Transverse colon (tissue), 4 donors: ENCODE data around the gene RAET1E. TPM values are rescaled to one million over a fixed set of nuclear protein-coding genes. Genes with fewer than 3 reads are reported as not detected.
"Not testable (repeated sequence)": the region's sequence is repeated elsewhere in the genome, so short reads cannot be mapped to it uniquely, and the experiment has no call there.

Experiments used
- DNase-seq: peaks from one replicate; pipeline ENCODE4 v3.0.0-alpha.2; 2019
- H3K27ac ChIP-seq, 4 donors: fragments of 200-600 bp; sonication (generic); 2 replicates each; pipeline ENCODE4 v1.5.1; 2016 to 2018; ENCODE audit warnings: inconsistent platforms in 4 of 4
- H3K27me3 ChIP-seq: fragments of 200-600 bp; sonication (generic); 2 replicates; pipeline ENCODE4 v1.5.1; 2017; ENCODE audit warnings: inconsistent platforms
- H3K36me3 ChIP-seq, 4 donors: fragments of 200-600 bp; sonication (generic); 2 replicates each; pipeline ENCODE4 v1.5.1; 2017 to 2019; ENCODE audit warnings: inconsistent platforms in 4 of 4
- H3K4me1 ChIP-seq, 4 donors: fragments of 200-600 bp; sonication (generic); 2 replicates each; pipeline ENCODE4 v1.5.1; 2017 to 2020; ENCODE audit warnings: inconsistent platforms in 4 of 4
- H3K4me3 ChIP-seq, 4 donors: fragments of 200-600 bp; sonication (generic); 1 replicate in 1 of 4; 2 replicates in 3 of 4; pipeline versions ENCODE4 v1.5.1 to v1.6.1; 2017 to 2019; ENCODE audit warnings: inconsistent platforms in 4 of 4
- H3K9me3 ChIP-seq, 2 donors: fragments of 200-600 bp; sonication (generic); 2 replicates each; pipeline ENCODE4 v1.5.1; 2017 to 2019; ENCODE audit warnings: inconsistent platforms in 2 of 2
- EP300 ChIP-seq: sonication (generic); formaldehyde crosslinking; IDR thresholded peaks from one replicate; pipeline ENCODE4 v1.6.1; 2017; ENCODE audit warnings: antibody characterized with exemption, low read depth
- POLR2A ChIP-seq: fragments of 450-650 bp; IDR thresholded peaks from one replicate; pipeline ENCODE4 v1.6.1; 2016; ENCODE audit warnings: antibody characterized with exemption, mild to moderate bottlenecking, moderate library complexity
- POLR2AphosphoS5 ChIP-seq, 3 donors: sonication (generic); formaldehyde crosslinking; IDR thresholded peaks; one replicate each; pipeline ENCODE4 v1.6.1; 2016; ENCODE audit warnings: antibody characterized with exemption in 3 of 3
- WGBS, 2 donors: methylation state at CpG; one replicate each; pipeline ENCODE4 v1.1.5; 2018; ENCODE audit warnings: low coverage in 1 of 2; 5-methylcytosine and 5-hydroxymethylcytosine counted together
- in situ Hi-C, 4 donors: fragments of 200-750 bp; cut with MboI; loops; one replicate each; pipeline versions ENCODE4 v1.15.0 to v1.15.1; 2017; ENCODE audit warnings: low sequenced_read_pairs in 3 of 4, low pct_ligation_motif_present in 1 of 4, low pct_unique_long_range_greater_than_20kb in 1 of 4
- intact Hi-C: fragments of 100-400 bp; cut with DNase I; formaldehyde crosslinking; loops from one replicate; pipeline ENCODE4 v1.15.1; 2023; ENCODE audit warnings: low total_unique reads
- total RNA-seq, 4 donors: library from RNA; depleted of rRNA; stranded (reverse); fragments of >200 nt; gene quantifications; one replicate each; pipeline ENCODE4 v1.1.0, GENCODE V29; 2016
- TF ChIP-seq, protein P1 (sequence below), 5 experiments: fragments of 200-600 bp in 3 of 5; fragments of 450-650 bp in 2 of 5; sonication (generic) in 3 of 5; IDR thresholded peaks; 1 replicate in 2 of 5; 2 replicates in 3 of 5; pipeline ENCODE4 v1.5.1; 2016 to 2017; ENCODE audit warnings: antibody characterized with exemption in 5 of 5, inconsistent platforms in 3 of 5, mild to moderate bottlenecking in 2 of 5, moderate library complexity in 1 of 5

The RAET1E gene
- total RNA-seq, 4 donors from 2014 or later = not detected

DNA sequence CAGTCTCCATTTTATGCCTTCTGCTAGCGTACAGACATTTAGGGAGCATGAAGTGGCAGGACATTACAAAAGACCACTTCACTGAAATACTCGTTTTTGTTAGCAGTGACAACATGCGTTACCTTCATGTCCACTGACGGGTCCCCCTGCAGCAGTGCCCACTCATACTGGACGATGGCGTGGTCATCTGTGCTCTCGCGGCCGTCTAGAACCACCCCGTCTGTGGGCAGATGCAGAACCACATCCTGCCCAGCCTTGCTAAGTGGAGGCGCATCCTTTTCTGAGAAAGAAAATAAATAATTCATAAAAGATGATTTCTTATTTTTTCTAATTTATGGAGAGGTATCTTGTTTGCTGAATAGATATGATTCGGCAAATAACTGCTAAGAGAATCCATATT, 45.0 kb downstream of the RAET1E start:
- H3K4me3 ChIP-seq = no peak overlapping the region

DNA sequence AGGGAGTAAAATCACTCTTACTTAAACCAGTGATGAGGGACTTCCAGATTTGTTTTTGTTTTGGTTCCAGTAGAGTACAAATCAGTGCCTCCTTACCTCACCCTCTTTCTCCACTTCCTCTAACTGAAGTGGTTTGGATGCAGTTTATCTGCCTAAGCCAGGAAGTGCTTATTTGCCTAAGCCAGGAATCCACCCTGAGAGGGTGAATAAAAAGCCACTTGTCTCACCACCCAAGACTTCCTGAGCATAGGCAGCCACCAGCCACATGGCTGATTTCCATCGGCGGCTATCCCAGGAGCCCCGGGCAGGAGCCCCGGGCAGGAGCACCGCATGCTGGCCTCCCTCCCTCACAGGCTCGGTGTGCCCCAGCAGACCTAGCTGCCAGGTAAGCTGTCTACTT, 45.7 kb downstream of the RAET1E start:
- intact Hi-C loops (no loop called here), in situ Hi-C loops (no loop called here)
- H3K27me3 ChIP-seq = no peaks in the 10 kb centered on the region
- no peak for DNase-seq
- no peaks in the 10 kb centered on the region for H3K9me3 ChIP-seq
- 20 to 21% methylated on average over 1 to 6 of the region's 6 CpGs for WGBS, 2 donors
- H3K36me3 ChIP-seq = no peaks in the 10 kb centered on the region
- H3K4me1 ChIP-seq = peaks cover 6 to 38% (median 19%) of the 10 kb centered on the region in 4 donors
- TF ChIP-seq EP300 (no peak), POLR2A (no peak), POLR2AphosphoS5 (IDR thresholded peaks at IDR 0.05) (no peak)
- TF ChIP-seq, protein P1, sequence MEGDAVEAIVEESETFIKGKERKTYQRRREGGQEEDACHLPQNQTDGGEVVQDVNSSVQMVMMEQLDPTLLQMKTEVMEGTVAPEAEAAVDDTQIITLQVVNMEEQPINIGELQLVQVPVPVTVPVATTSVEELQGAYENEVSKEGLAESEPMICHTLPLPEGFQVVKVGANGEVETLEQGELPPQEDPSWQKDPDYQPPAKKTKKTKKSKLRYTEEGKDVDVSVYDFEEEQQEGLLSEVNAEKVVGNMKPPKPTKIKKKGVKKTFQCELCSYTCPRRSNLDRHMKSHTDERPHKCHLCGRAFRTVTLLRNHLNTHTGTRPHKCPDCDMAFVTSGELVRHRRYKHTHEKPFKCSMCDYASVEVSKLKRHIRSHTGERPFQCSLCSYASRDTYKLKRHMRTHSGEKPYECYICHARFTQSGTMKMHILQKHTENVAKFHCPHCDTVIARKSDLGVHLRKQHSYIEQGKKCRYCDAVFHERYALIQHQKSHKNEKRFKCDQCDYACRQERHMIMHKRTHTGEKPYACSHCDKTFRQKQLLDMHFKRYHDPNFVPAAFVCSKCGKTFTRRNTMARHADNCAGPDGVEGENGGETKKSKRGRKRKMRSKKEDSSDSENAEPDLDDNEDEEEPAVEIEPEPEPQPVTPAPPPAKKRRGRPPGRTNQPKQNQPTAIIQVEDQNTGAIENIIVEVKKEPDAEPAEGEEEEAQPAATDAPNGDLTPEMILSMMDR (IDR thresholded peaks at IDR 0.05) = no peak
- H3K4me3 ChIP-seq = no peak overlapping the region
- no peak overlapping the region for H3K27ac ChIP-seq

More for the DNA sequence above, 45.0 kb downstream of the RAET1E start:
- in situ Hi-C loops (no loop called here), intact Hi-C loops (no loop called here)
- DNase-seq = no peak
- WGBS, 2 donors = 83 to 87% methylated on average over 12 of the region's 12 CpGs
- H3K27me3 ChIP-seq = no peaks in the 10 kb centered on the region
- H3K27ac ChIP-seq = no peak overlapping the region
- TF ChIP-seq POLR2A (no peak), POLR2AphosphoS5 (IDR thresholded peaks at IDR 0.05) (no peak), EP300 (no peak)
- TF ChIP-seq, protein P1 (IDR thresholded peaks at IDR 0.05) = no peak
- H3K4me1 ChIP-seq = peaks cover 3 to 31% (median 16%) of the 10 kb centered on the region in 4 donors
- no peaks in the 10 kb centered on the region for H3K9me3 ChIP-seq
- no peaks in the 10 kb centered on the region for H3K36me3 ChIP-seq

DNA sequence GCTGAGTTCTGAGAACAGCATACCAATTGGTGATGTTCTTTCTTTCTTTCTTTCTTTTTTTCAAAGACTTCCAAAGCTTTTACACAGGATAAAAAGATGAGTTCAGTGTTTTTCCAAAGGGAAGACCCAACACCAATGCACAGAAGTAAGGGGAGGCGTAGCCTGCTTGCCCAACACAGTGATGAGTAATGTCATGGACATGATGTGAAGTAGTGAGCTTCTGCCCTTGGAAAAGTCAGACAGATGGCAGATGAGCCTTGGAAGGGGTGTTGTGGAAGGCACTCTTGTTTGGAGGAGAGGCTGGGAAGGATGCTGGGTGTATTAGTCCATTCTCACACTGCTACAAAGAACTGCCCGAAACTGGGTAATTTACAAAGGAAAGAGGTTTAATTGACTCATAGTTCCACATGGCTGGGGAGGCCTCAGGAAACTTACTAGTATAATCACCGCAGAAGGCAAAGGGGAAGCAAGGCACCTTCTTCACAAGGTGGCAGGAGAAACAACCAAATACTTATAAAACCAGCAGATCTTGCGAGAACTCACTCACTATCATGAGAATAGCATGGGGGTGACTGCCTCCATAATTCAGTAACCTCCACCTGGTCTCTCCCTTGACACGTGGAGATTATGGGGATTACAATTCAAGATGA, 46.3 kb downstream of the RAET1E start:
- in situ Hi-C loops (no loop called here), intact Hi-C loops (no loop called here)
- Histone ChIP-seq H3K4me3 (no peak overlapping the region), H3K27ac (no peak overlapping the region), H3K27me3 (no peaks in the 10 kb centered on the region), H3K36me3 (no peaks in the 10 kb centered on the region), H3K9me3 (no peaks in the 10 kb centered on the region), H3K4me1 (peaks cover 7 to 43% (median 22%) of the 10 kb centered on the region in 4 donors)
- TF ChIP-seq EP300 = no peak
- TF ChIP-seq POLR2AphosphoS5 (IDR thresholded peaks at IDR 0.05) = no peak
- TF ChIP-seq, protein P1 (IDR thresholded peaks at IDR 0.05) = no peak
- TF ChIP-seq POLR2A = no peak
- no peak for DNase-seq
- 73 to 84% methylated on average over 4 to 5 of the region's 5 CpGs for WGBS, 2 donors

DNA sequence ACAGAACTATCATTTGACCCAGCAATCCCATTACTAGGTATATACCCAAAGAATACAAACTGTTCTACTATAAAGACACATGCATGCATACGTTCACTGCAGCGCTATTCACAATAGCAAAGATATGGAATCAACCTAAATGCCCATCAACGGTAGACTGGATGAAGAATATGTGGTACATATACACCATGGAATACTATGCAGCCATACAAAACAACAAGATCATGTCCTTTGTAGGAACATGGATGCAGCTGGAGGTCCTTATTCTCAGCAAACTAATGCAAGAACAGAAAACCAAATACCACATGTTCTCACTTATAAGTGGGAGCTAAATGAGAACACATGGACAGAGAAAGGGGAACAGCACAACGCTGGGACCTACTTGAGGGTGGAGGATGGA, 49.6 kb downstream of the RAET1E start:
- DNase-seq, H3K36me3 ChIP-seq, H3K4me3 ChIP-seq, intact Hi-C loops, H3K27me3 ChIP-seq, H3K27ac ChIP-seq, H3K9me3 ChIP-seq: not testable (repeated sequence)
- H3K4me1 ChIP-seq = peaks cover 6 to 25% (median 8%) of the 10 kb centered on the region in 4 donors
- WGBS, 2 donors = 70 to 83% methylated on average over 3 to 4 of the region's 4 CpGs
- in situ Hi-C loops = loop anchor here in 3 of 4 donors (10.0 to 25.0 kb wide), 2 partner anchors 76 to 164 kb away; partner anchors contain the start of gene RAET1G (in 1 of the 3)

Other genes starting within 250 kb of the RAET1E start
- gene KATNA1, start 249.4 kb downstream of the RAET1E start, total RNA-seq = 10 to 100 TPM in 3 of 4 donors, 1 to 10 TPM in 1; 2.4 to 16.5 (median 12.2) TPM
- 10 to 100 TPM; 13.1 to 28.4 (median 19.4) TPM for gene LATS1, start 180.0 kb downstream of the RAET1E start, total RNA-seq
- 10 to 100 TPM; 14.7 to 54.3 (median 29.3) TPM for gene NUP43, start 151.6 kb downstream of the RAET1E start, total RNA-seq
- gene PCMT1, start 148.4 kb downstream of the RAET1E start, total RNA-seq = 10 to 100 TPM; 25.8 to 97.3 (median 64.4) TPM
- gene LRP11, start 33.8 kb downstream of the RAET1E start, total RNA-seq = 10 to 100 TPM in 3 of 4 donors, 1 to 10 TPM in 1; 2.2 to 50.5 (median 21.2) TPM
- gene RAET1G, start 25.0 kb upstream of the RAET1E start, total RNA-seq = not detected
- gene ULBP2, start 43.9 kb upstream of the RAET1E start, total RNA-seq = not detected
- gene ULBP1, start 65.8 kb upstream of the RAET1E start, total RNA-seq = not detected
- gene RAET1L, start 127.4 kb upstream of the RAET1E start, total RNA-seq = not detected
- 1 to 10 TPM in 1 of 4 donors, under 1 TPM in 1, not detected in 2; 0.79 to 2.0 TPM for gene ULBP3, start 171.0 kb upstream of the RAET1E start, total RNA-seq
- gene PPP1R14C, start 244.9 kb upstream of the RAET1E start, total RNA-seq = 10 to 100 TPM in 3 of 4 donors, 1 to 10 TPM in 1; 1.2 to 64.5 (median 38.8) TPM